H1 (cell line): ENCODE data around the gene OCLN. TPM values are rescaled to one million over a fixed set of nuclear protein-coding genes. Genes with fewer than 3 reads are reported as not detected.

ENCODE experiments used
- CTCF ChIA-PET: fragments of 300-600 bp; sonication (Branson Sonifier 250); formaldehyde crosslinking; loops from one replicate; lab custom pipeline; 2021; ENCODE audit not compliant: partially characterized antibody; lab: Charles Lee
- POLR2A ChIA-PET: fragments of 300-600 bp; sonication (Branson Sonifier 250); formaldehyde crosslinking; loops from one replicate; lab custom pipeline; 2021; ENCODE audit warnings: inconsistent platforms; ENCODE audit not compliant: partially characterized antibody; lab: Charles Lee
- DNase-seq, 2 experiments: peaks; one replicate each; pipeline versions ENCODE4 v3.0.0 to v3.0.0-alpha.2; 2010 to 2022; ENCODE audit warnings: low spot score in 2 of 2, low read depth in 1 of 2, mixed read lengths in 1 of 2
- FAIRE-seq: peaks from 2 replicates; lab custom pipeline; 2011; peaks lifted over from hg19 to GRCh38; lab: Jason Lieb, UNC
- H2AFZ ChIP-seq: 2 replicates; pipeline ENCODE4 v1.8.1; 2012; ENCODE audit warnings: low read length, inconsistent platforms
- H2AK5ac ChIP-seq: 2 replicates; pipeline ENCODE4 v1.6.1; 2013; ENCODE audit warnings: low read depth, low read length
- H2BK120ac ChIP-seq: replicated peaks from 2 replicates; pipeline ENCODE3; 2013; ENCODE audit warnings: low read depth, low read length, inconsistent platforms
- H2BK12ac ChIP-seq: 2 replicates; pipeline ENCODE4 v1.6.1; 2013; ENCODE audit warnings: low read depth, low read length
- H2BK15ac ChIP-seq: 2 replicates; pipeline ENCODE4 v1.6.1; 2013; ENCODE audit warnings: low read length
- H2BK20ac ChIP-seq: 2 replicates; pipeline ENCODE4 v1.6.1; 2013; ENCODE audit warnings: low read length
- H2BK5ac ChIP-seq: 2 replicates; pipeline ENCODE4 v1.6.1; 2013; ENCODE audit warnings: low read depth, low read length
- H3K14ac ChIP-seq: 2 replicates; pipeline ENCODE4 v1.6.1; 2013; ENCODE audit warnings: inconsistent platforms; ENCODE audit not compliant: insufficient read length
- H3K18ac ChIP-seq: 2 replicates; pipeline ENCODE4 v1.6.1; 2013; ENCODE audit warnings: low read length; ENCODE audit errors: extremely low read depth
- H3K23ac ChIP-seq: 2 replicates; pipeline ENCODE4 v1.6.1; 2013; ENCODE audit warnings: inconsistent platforms; ENCODE audit not compliant: insufficient read length
- H3K23me2 ChIP-seq: 2 replicates; pipeline ENCODE4 v1.6.1; 2013; ENCODE audit warnings: low read depth, low read length
- H3K27ac ChIP-seq: 2 replicates; pipeline ENCODE4 v1.6.1; 2011; ENCODE audit warnings: low read depth, low read length, inconsistent platforms
- H3K27me3 ChIP-seq, 4 experiments: replicated peaks in 1 of 4; 1 replicate in 1 of 4; 2 replicates in 3 of 4; pipeline versions ENCODE4 v1.6.1 to v1.8.1; 2011 to 2013; ENCODE audit warnings: low read length in 3 of 4, mild to moderate bottlenecking in 3 of 4, inconsistent platforms in 2 of 4, mixed read lengths in 2 of 4, moderate library complexity in 1 of 4; ENCODE audit not compliant: control insufficient read depth in 3 of 4, insufficient read depth in 3 of 4; ENCODE audit errors: extremely low read depth in 1 of 4
- H3K36me3 ChIP-seq, 4 experiments: 2 replicates each; pipeline versions ENCODE4 v1.6.1 to v1.8.1; 2011 to 2013; ENCODE audit warnings: mild to moderate bottlenecking in 4 of 4, low read length in 3 of 4, moderate library complexity in 2 of 4, control low read depth in 1 of 4, inconsistent platforms in 1 of 4; ENCODE audit not compliant: insufficient read depth in 4 of 4, control insufficient read depth in 2 of 4
- H3K4ac ChIP-seq: replicated peaks from 2 replicates; pipeline ENCODE3; 2013; ENCODE audit warnings: low read length, low read depth, mixed read lengths, inconsistent platforms; ENCODE audit not compliant: insufficient read length
- H3K4me1 ChIP-seq, 4 experiments: replicated peaks in 1 of 4; 1 replicate in 1 of 4; 2 replicates in 3 of 4; pipeline versions ENCODE4 v1.6.1 to v1.8.1; 2011 to 2013; ENCODE audit warnings: low read length in 3 of 4, inconsistent platforms in 2 of 4, mixed read lengths in 1 of 4; ENCODE audit not compliant: insufficient read depth in 4 of 4, control insufficient read depth in 3 of 4
- H3K4me2 ChIP-seq, 2 experiments: 2 replicates each; pipeline versions ENCODE4 v1.6.1 to v1.8.1; 2011 to 2013; ENCODE audit warnings: low read depth in 2 of 2, low read length in 2 of 2, control low read depth in 1 of 2, inconsistent platforms in 1 of 2, mild to moderate bottlenecking in 1 of 2; ENCODE audit not compliant: insufficient read depth in 1 of 2
- H3K4me3 ChIP-seq, 4 experiments: fragments of 200-600, 300-600 bp in 1 of 4; sonication (generic), shearing (Covaris generic), sonication (Bioruptor Twin) in 1 of 4; 2 replicates each; pipeline versions ENCODE4 v1.5.1 to v1.8.1; 2011 to 2016; ENCODE audit warnings: low read length in 4 of 4, low read depth in 3 of 4, control low read depth in 2 of 4, inconsistent platforms in 2 of 4, mild to moderate bottlenecking in 2 of 4, mixed read lengths in 1 of 4, moderate library complexity in 1 of 4; ENCODE audit not compliant: insufficient read depth in 2 of 4; ENCODE audit errors: extremely low read depth in 1 of 4
- H3K56ac ChIP-seq: replicated peaks from 2 replicates; pipeline ENCODE3; 2013; ENCODE audit warnings: low read depth, mild to moderate bottlenecking, mixed read lengths, low read length, inconsistent platforms; ENCODE audit not compliant: insufficient read length
- H3K79me1 ChIP-seq: 2 replicates; pipeline ENCODE4 v1.6.1; 2013; ENCODE audit warnings: low read depth, low read length, control low read depth
- H3K79me2 ChIP-seq, 2 experiments: 2 replicates each; pipeline versions ENCODE4 v1.6.1 to v1.8.1; 2012 to 2013; ENCODE audit warnings: low read length in 2 of 2, mild to moderate bottlenecking in 2 of 2, inconsistent platforms in 1 of 2; ENCODE audit not compliant: insufficient read depth in 2 of 2, control insufficient read depth in 1 of 2
- H3K9ac ChIP-seq, 4 experiments: replicated peaks in 1 of 4; 1 replicate in 1 of 4; 2 replicates in 3 of 4; pipeline versions ENCODE4 v1.6.1 to v1.8.1; 2011 to 2013; ENCODE audit warnings: low read depth in 3 of 4, low read length in 3 of 4, control low read depth in 2 of 4, mild to moderate bottlenecking in 2 of 4, moderate library complexity in 2 of 4, inconsistent platforms in 1 of 4; ENCODE audit errors: extremely low read depth in 1 of 4
- H3K9me3 ChIP-seq, 2 experiments: 2 replicates each; pipeline versions ENCODE4 v1.6.1 to v1.8.1; 2012 to 2013; ENCODE audit warnings: mild to moderate bottlenecking in 2 of 2, moderate library complexity in 2 of 2, control low read depth in 1 of 2, inconsistent platforms in 1 of 2, low read depth in 1 of 2, low read length in 1 of 2, mixed read lengths in 1 of 2; ENCODE audit not compliant: insufficient read depth in 2 of 2
- H4K20me1 ChIP-seq, 2 experiments: replicated peaks in 1 of 2; 2 replicates each; pipeline versions ENCODE3 to v1.8.1; 2011 to 2013; ENCODE audit warnings: inconsistent platforms in 2 of 2, low read length in 2 of 2, mild to moderate bottlenecking in 1 of 2; ENCODE audit not compliant: insufficient read depth in 2 of 2, control insufficient read depth in 1 of 2
- H4K5ac ChIP-seq: 2 replicates; pipeline ENCODE4 v1.6.1; 2013; ENCODE audit warnings: low read length, low read depth, mixed read lengths, inconsistent platforms; ENCODE audit not compliant: insufficient read length
- H4K8ac ChIP-seq: 2 replicates; pipeline ENCODE4 v1.8.0; 2013; ENCODE audit warnings: mild to moderate bottlenecking, moderate library complexity, low read length, inconsistent platforms; ENCODE audit not compliant: insufficient read depth; ENCODE audit errors: extremely low read depth
- H4K91ac ChIP-seq: replicated peaks from 2 replicates; pipeline ENCODE3; 2013; ENCODE audit warnings: low read length, mixed read lengths, inconsistent platforms; ENCODE audit not compliant: insufficient read length
- CHD2 ChIP-seq: IDR thresholded peaks from 2 replicates; pipeline ENCODE4 v1.6.1; 2012; ENCODE audit warnings: low read length, improper control_type of control experiment
- SP2 ChIP-seq: IDR thresholded peaks from 2 replicates; pipeline ENCODE4 v1.6.1; 2012; ENCODE audit warnings: mild to moderate bottlenecking, low read length, inconsistent platforms
- WGBS, 2 experiments: shearing (Covaris generic) in 1 of 2; methylation state at CpG; one replicate each; pipeline versions ENCODE4 v1.1.6 to v1.1.7; 2013 to 2015; ENCODE audit warnings: low lambda C conversion rate in 2 of 2, mixed read lengths in 2 of 2, inconsistent platforms in 1 of 2, low coverage in 1 of 2, missing lambda C conversion rate in 1 of 2; ENCODE audit not compliant: insufficient replicate concordance in 2 of 2, insufficient coverage in 1 of 2, insufficient read length in 1 of 2; ENCODE audit errors: extremely low coverage in 1 of 2, missing lambda C conversion rate in 1 of 2; 5-methylcytosine and 5-hydroxymethylcytosine counted together
- polyA plus RNA-seq, 7 experiments: library from polyadenylated mRNA; depleted of rRNA in 3 of 7; stranded (reverse) in 5 of 7; unstranded in 2 of 7; fragments of >200 nt in 5 of 7; fragments of 200-250 nt in 2 of 7; gene quantifications; 1 replicate in 5 of 7; 2 replicates in 1 of 7; 4 replicates in 1 of 7; pipeline versions ENCODE4 v1.2.1 to v1.2.3, GENCODE V29; 2011 to 2013; ENCODE audit warnings: missing spikeins in 2 of 7, mixed read lengths in 2 of 7
- total RNA-seq: library from RNA; stranded (reverse); fragmentation: NEBNext Ultra II Directional; extraction: Animal tissue kit (Norgen Biotek cat#: 25700); gene quantifications from 2 replicates; pipeline ENCODE4 v1.2.1, GENCODE V29; 2021

The OCLN gene
- total and polyA plus RNA-seq, 2 of the 8 experiments (the other 6 are each of a cell fraction or from before 2014, with no cell fraction given) = 27.9 to 85.5 TPM

GRCh38 chr5:69497006-69497520 is 4.5 kb downstream of the OCLN start:
- Histone ChIP-seq H3K18ac (no peak overlapping the region), H3K56ac (no peak overlapping the region), H3K23ac (no peak overlapping the region), H4K91ac (no peak overlapping the region), H2BK12ac (no peak overlapping the region; the same call in 1 of the 2 replicates), H3K14ac (no peak overlapping the region), H4K20me1 (peaks cover 2 to 3% of the 10 kb centered on the region in 2 experiments), H2BK15ac (no peak overlapping the region), H3K9me3 (no peaks in the 10 kb centered on the region), H3K4me1 (peaks cover 0 to 13% (median 7%) of the 10 kb centered on the region in 4 experiments; a peak in 4 of 7 replicates), H2AK5ac (no peak overlapping the region), H3K27ac (no peak overlapping the region), H3K4me2 (no peak overlapping the region), H2BK5ac (no peak overlapping the region), H2AFZ (no peak overlapping the region), H3K36me3 (no peaks in the 10 kb centered on the region), H3K23me2 (peaks cover 1% of the 10 kb centered on the region; the same call in 1 of the 2 replicates), H3K4me3 (no peak overlapping the region), H2BK120ac (no peak overlapping the region), H3K27me3 (no peaks in the 10 kb centered on the region), H2BK20ac (no peak overlapping the region), H3K79me1 (peaks cover 3% of the 10 kb centered on the region; the same call in 1 of the 2 replicates), H4K8ac (no peak overlapping the region), H4K5ac (no peak overlapping the region), H3K9ac (no peak overlapping the region), H3K4ac (no peak overlapping the region)
- CTCF ChIA-PET = interaction anchor here (0.7 kb wide), 1 partner anchor 9 kb away, joined by 3 read pairs; no protein-coding TSS in a partner anchor
- DNase-seq (no peak), FAIRE-seq (no peak)
- 96% methylated on average over 5 of the region's 5 CpGs; no CpG with 5 or more reads in 1 of the 2 experiments for WGBS, 2 experiments
- POLR2A ChIA-PET = interaction anchor here (0.7 to 1.0 kb wide), 3 partner anchors 28 to 127 kb away, joined by 3 to 5 read pairs (median 4); partner anchors contain the start of gene RAD17
- no peak for TF ChIP-seq CHD2
- TF ChIP-seq SP2 = no peak
- TF ChIP-seq, all 59 proteins: peak for 0
- peaks cover 9 to 78% of the 10 kb centered on the region in 2 experiments for H3K79me2 ChIP-seq
